Stimulated activated CD4-positive, alpha-beta T cell treated with anti-CD3 and anti-CD28 coated beads, Interleukin-1b, Interleukin-23, amount 100 ng/mL, for 48 hours (primary cell): ENCODE measurements around the gene AGPAT3.

Experiments
- DNase-seq: peaks from one replicate; pipeline ENCODE4 v3.0.0-alpha.2; 2020

AGPAT3 gene

GRCh38 chr21:44029460-44030087 is 164.6 kb downstream of the AGPAT3 start:
- no peak for DNase-seq

GRCh38 chr21:44035244-44035643 is 170.2 kb downstream of the AGPAT3 start:
- DNase-seq: no peak
